ENCODE data around the gene CLIC2.
"Not testable (repeated sequence)": the region's sequence is repeated elsewhere in the genome, so short reads cannot be mapped to it uniquely, and the experiment has no call there.

CLIC2 gene

DNA sequence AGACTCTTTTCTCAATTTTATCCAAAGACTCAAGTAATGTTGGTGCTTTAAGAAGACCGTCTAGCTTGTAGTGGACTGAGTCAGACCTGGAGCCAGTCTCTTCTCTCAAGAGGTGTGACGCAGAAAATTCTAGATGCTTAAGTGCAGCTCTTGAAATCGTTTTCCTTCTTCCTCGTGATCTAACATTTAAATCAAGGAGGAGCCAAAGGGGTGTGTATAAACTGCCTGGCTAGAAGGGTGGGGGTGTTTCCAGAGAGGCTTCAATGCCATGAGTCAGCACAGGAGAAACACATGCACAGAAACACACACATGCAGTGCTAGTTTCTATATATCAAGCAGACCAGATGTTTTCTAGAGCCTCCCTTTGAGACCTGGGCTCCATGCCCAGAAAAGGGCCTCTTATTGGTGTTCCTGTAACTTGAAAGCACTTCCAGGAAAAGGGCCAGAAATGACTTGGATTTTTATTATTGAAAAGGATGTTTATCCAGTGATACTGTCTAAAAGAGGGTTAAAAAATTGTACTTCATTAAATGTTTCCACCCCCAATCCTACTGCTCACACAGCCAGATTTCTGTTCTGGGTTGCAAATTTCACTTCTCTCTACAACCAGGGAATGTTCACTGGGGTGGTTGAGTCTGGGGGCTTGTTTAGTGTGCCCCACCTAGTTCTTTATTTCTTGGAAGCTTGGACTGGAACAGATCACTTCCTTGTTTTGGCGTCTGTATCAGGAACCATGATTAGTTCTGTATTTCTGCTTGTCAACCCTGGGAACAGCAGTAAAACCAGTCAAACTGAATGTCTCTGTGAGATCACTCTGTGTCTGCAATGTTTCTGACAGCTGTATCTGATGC lies at the start of gene CLIC2:
TSS of gene CLIC2 (minus strand) at position 129 of the 851 bp plus-strand sequence. CDS start 187 bp downstream, outside the sequence.
- POLR2A ChIA-PET: no interaction called here
- TF ChIP-seq ZNF384 (IDR thresholded peaks at IDR 0.05): no peak
- no peak for TF ChIP-seq TARDBP (IDR thresholded peaks at IDR 0.05)
- DNase-seq (ENCODE audit: extremely low spot score): no peak
- CTCF ChIA-PET: no interaction called here

DNA sequence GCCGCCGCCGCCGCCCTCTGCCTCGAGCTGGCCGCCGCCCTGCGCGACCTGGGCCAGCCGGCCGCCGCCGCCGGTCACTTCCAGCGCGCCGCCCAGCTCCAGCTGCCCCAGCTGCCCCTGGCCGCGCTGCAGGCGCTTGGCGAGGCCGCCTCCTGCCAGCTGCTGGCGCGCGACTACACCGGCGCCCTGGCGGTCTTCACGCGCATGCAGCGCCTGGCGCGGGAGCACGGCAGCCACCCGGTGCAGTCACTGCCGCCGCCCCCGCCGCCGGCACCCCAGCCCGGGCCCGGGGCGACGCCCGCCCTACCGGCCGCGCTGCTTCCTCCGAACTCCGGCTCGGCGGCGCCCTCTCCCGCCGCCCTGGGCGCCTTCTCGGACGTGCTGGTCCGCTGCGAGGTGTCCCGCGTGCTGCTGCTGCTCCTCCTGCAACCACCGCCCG lies 48.1 kb upstream of the CLIC2 start:
- DNase-seq (ENCODE audit: extremely low spot score); CTCF ChIA-PET; POLR2A ChIA-PET: not testable (repeated sequence)

- POLR2A ChIA-PET; CTCF ChIA-PET; DNase-seq (ENCODE audit: extremely low spot score): not testable (repeated sequence)
Observed at GRCh38 chrX:155381843-155382528, 47.6 kb upstream of the CLIC2 start, which contains the start of gene F8A2. TSS of gene F8A2 (plus strand) at chrX:155382095. CDS start at chrX:155382115, 20 bp downstream.

GRCh38 chrX:155379802-155380201 lies 45.4 kb upstream of the CLIC2 start:
- POLR2A ChIA-PET; CTCF ChIA-PET; DNase-seq (ENCODE audit: extremely low spot score): not testable (repeated sequence)

DNA sequence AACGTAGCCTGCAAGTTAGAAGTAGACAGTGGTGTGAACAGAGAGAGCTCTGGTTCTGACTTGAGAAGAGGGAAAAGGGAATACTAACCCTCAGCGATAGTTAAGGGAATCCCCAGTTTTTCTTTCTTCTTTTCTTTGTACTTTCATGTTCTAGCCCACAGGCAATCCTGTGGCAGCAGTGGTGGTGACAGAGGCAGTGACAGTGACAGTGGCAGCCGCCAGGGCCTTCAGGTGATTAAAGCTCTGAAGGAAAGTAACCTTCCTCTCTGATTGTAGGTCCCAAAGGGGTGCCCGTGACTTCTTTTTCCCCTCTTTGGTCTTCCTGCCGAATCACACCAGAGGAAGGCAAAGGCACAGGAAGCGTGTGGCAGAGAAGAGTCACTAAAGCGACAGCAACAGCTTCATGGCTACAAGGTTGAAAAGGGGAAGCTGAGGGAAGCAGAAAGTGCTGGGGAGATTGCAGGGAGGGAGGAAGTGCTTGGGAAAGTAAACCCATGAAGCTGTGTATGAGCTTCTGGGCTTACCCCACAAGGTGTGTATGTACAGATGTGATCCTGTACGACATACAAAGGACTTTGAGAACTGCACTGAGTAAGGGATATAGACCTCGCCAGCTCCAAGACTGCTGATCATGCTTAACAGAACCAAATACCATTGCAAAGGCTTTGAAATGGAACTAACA lies 39.5 kb upstream of the CLIC2 start:
- DNase-seq (ENCODE audit: extremely low spot score); POLR2A ChIA-PET; CTCF ChIA-PET: not testable (repeated sequence)

- POLR2A ChIA-PET; CTCF ChIA-PET; DNase-seq (ENCODE audit: extremely low spot score): not testable (repeated sequence)
Observed at GRCh38 chrX:155363712-155364111, 29.3 kb upstream of the CLIC2 start.

- POLR2A ChIA-PET; CTCF ChIA-PET; DNase-seq (ENCODE audit: extremely low spot score): not testable (repeated sequence)
Observed at GRCh38 chrX:155349448-155349847, 15.0 kb upstream of the CLIC2 start.

- CTCF ChIA-PET; DNase-seq (ENCODE audit: extremely low spot score); POLR2A ChIA-PET: not testable (repeated sequence)
Observed at GRCh38 chrX:155345689-155346088, 11.3 kb upstream of the CLIC2 start.

DNA sequence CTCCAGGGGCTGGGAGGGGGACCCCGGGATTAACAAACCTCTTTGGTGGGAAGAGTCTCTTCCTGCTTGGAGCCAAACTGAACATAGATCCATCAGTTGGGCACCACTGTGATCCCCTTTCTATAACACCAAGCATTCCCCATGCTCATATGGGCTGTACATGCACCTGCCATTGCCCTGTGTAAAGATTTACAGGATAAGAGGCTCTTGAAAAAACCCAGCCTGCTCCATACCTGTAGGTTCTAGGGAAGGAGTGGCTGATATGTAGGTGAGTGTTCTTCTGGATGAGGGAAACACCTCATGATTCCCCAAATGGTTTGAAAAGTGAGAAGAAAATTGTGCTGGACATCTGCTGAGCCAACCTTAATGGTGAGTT lies 911 bp upstream of the CLIC2 start:
- DNase-seq (ENCODE audit: extremely low spot score); POLR2A ChIA-PET; CTCF ChIA-PET: not testable (repeated sequence)

GRCh38 chrX:155333544-155334100 lies 792 bp downstream of the CLIC2 start:
- TF ChIP-seq PKNOX1 (IDR thresholded peaks at IDR 0.05) (no peak), ELF4 (IDR thresholded peaks at IDR 0.05) (no peak), FOXK2 (IDR thresholded peaks at IDR 0.05) (no peak), SUZ12 (IDR thresholded peaks at IDR 0.05) (no peak), ARNT (IDR thresholded peaks at IDR 0.05) (no peak), SP1 (IDR thresholded peaks at IDR 0.05) (no peak), CTBP1 (IDR thresholded peaks at IDR 0.05; ENCODE audit: borderline replicate concordance) (no peak), NFRKB (IDR thresholded peaks at IDR 0.05) (no peak), FOXM1 (IDR thresholded peaks at IDR 0.05; ENCODE audit: borderline replicate concordance) (no peak), BHLHE40 (IDR thresholded peaks at IDR 0.05; ENCODE audit: borderline replicate concordance) (no peak), ZNF384 (IDR thresholded peaks at IDR 0.05) (no peak), FOXA1 (IDR thresholded peaks at IDR 0.05) (no peak), TARDBP (IDR thresholded peaks at IDR 0.05) (no peak), HDGF (IDR thresholded peaks at IDR 0.05; ENCODE audit: borderline replicate concordance) (no peak), LEF1 (IDR thresholded peaks at IDR 0.05; ENCODE audit: borderline replicate concordance) (no peak)
- ChIA-PET POLR2A (no interaction called here), CTCF (no interaction called here)
- DNase-seq (ENCODE audit: extremely low spot score): no peak
